Measurements from ENCODE around the gene CEP192.
A peak's percentile ranks its signal among the peaks of the same experiment; 100 is the strongest.

The CEP192 gene

GRCh38 chr18:13004396-13004795, 13.2 kb downstream of the CEP192 start:
- Histone ChIP-seq H3K36me3 (peaks cover 60% of the 10 kb centered on the region), H3K27ac (no peak overlapping the region), H3K9me3 (no peaks in the 10 kb centered on the region), H3K4me1 (ENCODE audit: control insufficient read depth in 1 of 2, insufficient read depth in 1 of 2, low read depth in 1 of 2, low read length in 1 of 2) (peaks cover 0 to 6% of the 10 kb centered on the region in 2 experiments), H3K4me3 (ENCODE audit: low read depth in 1 of 2, low read length in 1 of 2) (no peak overlapping the region), H3K27me3 (no peaks in the 10 kb centered on the region)
- TF ChIP-seq CTCF (IDR thresholded peaks at IDR 0.05): no peak

DNA sequence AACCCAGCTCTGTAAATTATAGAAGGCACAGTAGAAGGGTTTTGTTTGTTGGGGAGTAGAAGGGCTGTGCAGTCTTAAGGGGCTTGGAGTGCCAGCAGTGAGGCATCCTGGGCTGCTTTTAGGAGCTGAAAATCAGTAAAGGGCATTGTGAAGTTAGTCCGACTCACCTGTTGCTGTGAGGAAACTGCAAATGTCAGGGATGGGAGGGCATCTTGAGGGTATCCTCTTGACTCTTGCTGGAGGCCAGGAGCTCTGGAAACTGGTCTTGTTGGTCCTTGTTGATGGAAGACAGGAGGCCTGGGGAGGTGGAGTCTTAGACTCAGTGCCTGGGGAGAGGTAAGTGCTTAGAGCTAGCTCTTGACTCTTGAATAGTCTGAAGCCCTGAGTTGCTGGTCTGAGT, 14.1 kb downstream of the CEP192 start:
- Histone ChIP-seq H3K27ac (no peak overlapping the region), H3K4me1 (ENCODE audit: control insufficient read depth in 1 of 2, insufficient read depth in 1 of 2, low read depth in 1 of 2, low read length in 1 of 2) (peaks cover 0 to 6% of the 10 kb centered on the region in 2 experiments), H3K27me3 (no peaks in the 10 kb centered on the region), H3K4me3 (ENCODE audit: low read depth in 1 of 2, low read length in 1 of 2) (no peak overlapping the region), H3K9me3 (no peaks in the 10 kb centered on the region), H3K36me3 (peaks cover 64% of the 10 kb centered on the region)
- TF ChIP-seq CTCF (IDR thresholded peaks at IDR 0.05): no peak

DNA sequence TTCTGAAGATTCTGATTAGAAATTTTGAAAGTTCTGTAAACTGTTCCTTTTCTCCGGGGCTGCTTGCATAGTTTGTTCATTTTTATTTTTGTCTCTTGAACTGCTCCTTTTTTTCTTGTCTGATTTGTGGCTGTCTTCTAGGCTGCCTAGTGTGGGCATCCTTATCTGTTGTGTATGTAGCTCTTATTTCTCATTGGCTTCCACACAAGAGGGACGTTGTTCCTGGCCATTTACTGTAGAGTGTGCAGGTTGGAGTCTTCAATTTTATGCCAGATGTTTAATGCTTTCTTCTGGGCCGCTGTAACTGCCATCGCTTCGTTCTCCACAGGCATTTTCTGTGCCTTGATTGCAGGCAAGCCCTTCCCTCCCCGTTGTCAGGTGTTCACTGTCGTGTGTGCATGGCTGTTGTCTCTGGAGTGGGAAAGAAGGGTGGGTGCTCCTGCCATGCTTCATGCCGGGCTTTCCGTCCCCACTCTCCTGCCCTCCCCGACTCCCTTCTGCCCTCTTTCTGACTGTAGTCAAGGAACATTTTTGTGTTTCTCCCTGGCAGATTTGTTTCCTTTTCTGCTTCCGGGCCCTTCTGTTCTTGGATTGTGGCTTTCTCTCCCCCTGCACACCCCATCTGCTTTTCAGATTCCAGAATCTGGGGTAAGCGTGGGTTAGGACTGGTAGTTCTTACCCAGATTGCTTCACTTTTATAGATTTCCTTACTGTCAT, 15.5 kb downstream of the CEP192 start:
- Histone ChIP-seq H3K36me3 (peaks cover 63% of the 10 kb centered on the region), H3K4me3 (ENCODE audit: low read depth in 1 of 2, low read length in 1 of 2) (no peak overlapping the region), H3K27ac (peak overlapping the region; percentile 57)

DNA sequence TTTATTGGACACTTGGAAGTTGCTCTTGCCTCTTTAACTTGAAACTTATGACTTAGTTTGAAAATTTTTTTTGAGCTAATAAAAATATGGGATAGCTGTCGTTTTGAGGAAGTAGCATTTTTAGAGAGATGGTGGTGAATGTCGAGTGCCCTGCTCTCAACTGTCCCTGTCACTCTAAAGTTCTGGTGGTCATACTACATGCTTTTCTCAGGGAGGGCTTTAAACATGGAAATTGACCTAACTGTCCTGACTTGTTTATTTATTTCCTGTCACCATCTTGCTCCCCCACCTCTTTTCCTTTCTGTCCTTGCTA, 16.0 kb downstream of the CEP192 start:
- Histone ChIP-seq H3K4me3 (ENCODE audit: low read depth in 1 of 2, low read length in 1 of 2) (no peak overlapping the region), H3K4me1 (ENCODE audit: control insufficient read depth in 1 of 2, insufficient read depth in 1 of 2, low read depth in 1 of 2, low read length in 1 of 2) (peaks cover 0 to 6% of the 10 kb centered on the region in 2 experiments), H3K9me3 (no peaks in the 10 kb centered on the region), H3K27ac (peak overlapping the region; percentile 57), H3K36me3 (peaks cover 63% of the 10 kb centered on the region), H3K27me3 (no peaks in the 10 kb centered on the region)
- TF ChIP-seq CTCF (IDR thresholded peaks at IDR 0.05): no peak

More for the DNA sequence above, 15.5 kb downstream of the CEP192 start:
- H3K4me1 ChIP-seq (ENCODE audit: control insufficient read depth in 1 of 2, insufficient read depth in 1 of 2, low read depth in 1 of 2, low read length in 1 of 2): peaks cover 0 to 6% of the 10 kb centered on the region in 2 experiments
- H3K27me3 ChIP-seq: no peaks in the 10 kb centered on the region
- TF ChIP-seq CTCF (IDR thresholded peaks at IDR 0.05): no peak
- H3K9me3 ChIP-seq: no peaks in the 10 kb centered on the region

DNA sequence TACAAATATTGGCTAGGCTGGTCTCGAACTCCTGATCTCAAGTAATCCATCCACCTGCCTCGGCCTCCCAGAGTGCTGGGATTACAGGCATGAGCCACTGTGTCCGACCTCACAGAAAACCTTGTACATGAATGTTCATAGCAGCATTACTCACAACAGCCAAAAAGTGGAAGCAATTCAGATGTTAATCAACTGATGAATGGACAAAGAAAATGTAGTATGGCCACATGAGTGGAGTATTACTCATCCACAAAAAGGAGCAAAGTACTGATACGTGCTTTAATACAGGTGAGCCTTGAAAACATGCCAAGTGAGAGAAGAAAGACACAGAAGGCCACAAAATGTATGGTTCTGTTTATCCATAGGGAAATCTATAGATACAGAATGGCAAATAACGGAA, 20.6 kb downstream of the CEP192 start:
- no peak overlapping the region for H3K4me3 ChIP-seq (ENCODE audit: low read depth in 1 of 2, low read length in 1 of 2)
- H3K27me3 ChIP-seq: no peaks in the 10 kb centered on the region
- no peak overlapping the region for H3K27ac ChIP-seq
- H3K4me1 ChIP-seq (ENCODE audit: control insufficient read depth in 1 of 2, insufficient read depth in 1 of 2, low read depth in 1 of 2, low read length in 1 of 2): peaks cover 0 to 5% of the 10 kb centered on the region in 2 experiments
- H3K36me3 ChIP-seq: peaks cover 80% of the 10 kb centered on the region
- H3K9me3 ChIP-seq: no peaks in the 10 kb centered on the region
- TF ChIP-seq CTCF (IDR thresholded peaks at IDR 0.05): no peak
